RPMI8226 (cell line): ENCODE results near the gene RNASET2.
A peak's percentile ranks its signal among the peaks of the same experiment; 100 is the strongest.
"Not testable (repeated sequence)": the region's sequence is repeated elsewhere in the genome, so short reads cannot be mapped to it uniquely, and the experiment has no call there.

Experiments used
- DNase-seq: peaks from one replicate; pipeline ENCODE4 v3.0.0-alpha.2; 2015

The RNASET2 gene

GRCh38 chr6:166969390-166970002 is 13.1 kb upstream of the RNASET2 start:
- no peak for DNase-seq

- no peak for DNase-seq
These were observed 9.9 kb upstream of the RNASET2 start for GRCh38 chr6:166966268-166966667.

GRCh38 chr6:166960609-166960978 is 4.2 kb upstream of the RNASET2 start:
- no peak for DNase-seq

- no peak for DNase-seq
These were observed 3.7 kb upstream of the RNASET2 start for GRCh38 chr6:166959911-166960608.

- DNase-seq = peak; percentile 9
These were observed 2.8 kb upstream of the RNASET2 start for GRCh38 chr6:166958926-166959861.

- no peak for DNase-seq
These were observed 1.4 kb upstream of the RNASET2 start for GRCh38 chr6:166957805-166958076.

- peak; percentile 46 for DNase-seq
These were observed 896 bp upstream of the RNASET2 start for GRCh38 chr6:166957087-166957804.

- peak; percentile 59 for DNase-seq
These were observed 396 bp downstream of the RNASET2 start for GRCh38 chr6:166955865-166956443.

GRCh38 chr6:166955121-166955864 is 1.1 kb downstream of the RNASET2 start:
- DNase-seq = peak; percentile 75

GRCh38 chr6:166954118-166954713 is 2.1 kb downstream of the RNASET2 start:
- no peak for DNase-seq

GRCh38 chr6:166952567-166953486 is 3.5 kb downstream of the RNASET2 start:
- DNase-seq = no peak

- DNase-seq = no peak
These were observed 4.2 kb downstream of the RNASET2 start for GRCh38 chr6:166952121-166952520.

GRCh38 chr6:166951670-166952060 is 4.7 kb downstream of the RNASET2 start:
- DNase-seq = no peak

- DNase-seq = peak; percentile 92
These were observed 5.3 kb downstream of the RNASET2 start for GRCh38 chr6:166950892-166951669.

GRCh38 chr6:166950443-166950821 is 5.9 kb downstream of the RNASET2 start:
- peak; percentile 88 for DNase-seq

- peak; percentile 31 for DNase-seq
These were observed 6.6 kb downstream of the RNASET2 start for GRCh38 chr6:166949528-166950442.

GRCh38 chr6:166948724-166949123 is 7.6 kb downstream of the RNASET2 start:
- DNase-seq = not testable (repeated sequence)

- DNase-seq = no peak
These were observed 9.1 kb downstream of the RNASET2 start for GRCh38 chr6:166947251-166947650.

- no peak for DNase-seq
These were observed 10.2 kb downstream of the RNASET2 start for GRCh38 chr6:166946125-166946524.
